ENCODE measurements around the gene TBC1D14.
A peak's percentile ranks its signal among the peaks of the same experiment; 100 is the strongest.
"Not testable (repeated sequence)": the region's sequence is repeated elsewhere in the genome, so short reads cannot be mapped to it uniquely, and the experiment has no call there.

The TBC1D14 gene

DNA sequence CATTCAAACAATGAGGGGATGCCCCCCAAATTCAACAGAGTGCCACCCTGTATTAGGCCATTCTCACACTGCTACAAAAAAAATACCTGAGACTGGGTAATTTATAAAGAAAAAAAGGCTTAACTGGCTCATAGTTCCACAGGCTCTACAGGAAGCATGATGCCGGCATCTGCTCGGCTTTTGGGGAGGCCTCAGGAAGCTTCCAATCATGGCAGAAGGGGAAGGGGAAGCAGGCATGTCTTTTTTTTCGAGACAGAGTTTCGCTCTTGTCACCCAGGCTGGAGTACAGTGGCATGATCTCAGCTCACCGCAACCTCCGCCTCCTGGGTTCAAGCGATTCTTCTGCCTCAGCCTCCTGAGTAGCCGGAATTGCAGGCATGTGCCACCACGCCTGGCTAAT, 18.7 kb upstream of the TBC1D14 start:
- not testable (repeated sequence) for H3K36me3 ChIP-seq (ENCODE audit: control insufficient read depth, insufficient read depth, low read length); H3K4me3 ChIP-seq (ENCODE audit: extremely low read depth, insufficient read depth, low read length, poor library complexity, severe bottlenecking); H3K27ac ChIP-seq (ENCODE audit: low read depth, low read length, severe bottlenecking)
- Histone ChIP-seq H3K4me1 (ENCODE audit: control insufficient read depth, insufficient read depth, low read length, poor library complexity, severe bottlenecking) (peaks cover 18% of the 10 kb centered on the region), H3K9me3 (ENCODE audit: control insufficient read depth, low read length) (peaks cover 14% of the 10 kb centered on the region)
- WGBS, 2 experiments (ENCODE audit: insufficient coverage in 2 of 2), result 96 to 97% methylated on average over 5 to 9 of the region's 9 CpGs

DNA sequence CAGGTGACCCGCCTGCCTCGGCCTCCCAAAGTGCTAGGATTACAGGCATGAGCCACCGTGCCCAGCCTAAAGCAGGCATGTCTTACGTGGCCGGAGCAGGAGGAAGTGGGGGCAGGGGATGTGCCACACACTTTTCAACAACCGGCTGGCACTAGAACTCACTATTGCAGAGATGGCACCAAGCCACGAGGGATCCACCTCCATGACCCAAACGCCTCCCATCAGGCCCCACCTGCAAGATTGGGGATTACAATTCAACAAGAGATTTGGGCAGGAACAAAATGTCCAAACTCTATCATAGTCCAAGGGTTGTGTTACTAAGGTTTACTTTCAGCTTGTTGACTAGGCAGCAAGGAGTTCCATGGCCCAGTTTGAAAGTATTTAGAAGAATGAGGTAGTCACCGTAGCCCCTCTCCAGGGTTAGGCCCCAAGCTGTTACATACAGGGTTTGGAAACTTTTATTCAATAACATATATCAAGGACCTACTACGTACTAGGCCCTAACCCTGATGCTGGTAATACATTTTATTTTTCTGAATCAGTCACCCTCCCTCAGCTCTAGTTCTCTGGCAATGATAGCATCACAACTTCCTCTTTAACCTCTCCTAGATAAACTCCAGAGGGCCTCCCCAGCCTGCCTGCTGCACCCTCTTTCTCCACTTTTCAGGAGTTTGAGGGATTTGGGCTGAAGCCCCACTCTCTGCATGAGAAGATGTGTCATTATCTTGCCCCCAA, 18.0 kb upstream of the TBC1D14 start:
- WGBS, 2 experiments (ENCODE audit: insufficient coverage in 2 of 2), result 84 to 95% methylated on average over 10 of the region's 10 CpGs
- Histone ChIP-seq H3K9me3 (ENCODE audit: control insufficient read depth, low read length) (peaks cover 14% of the 10 kb centered on the region), H3K27ac (ENCODE audit: low read depth, low read length, severe bottlenecking) (peak overlapping the region; percentile 36), H3K4me1 (ENCODE audit: control insufficient read depth, insufficient read depth, low read length, poor library complexity, severe bottlenecking) (peaks cover 13% of the 10 kb centered on the region), H3K4me3 (ENCODE audit: extremely low read depth, insufficient read depth, low read length, poor library complexity, severe bottlenecking) (no peak overlapping the region), H3K36me3 (ENCODE audit: control insufficient read depth, insufficient read depth, low read length) (no peaks in the 10 kb centered on the region)

DNA sequence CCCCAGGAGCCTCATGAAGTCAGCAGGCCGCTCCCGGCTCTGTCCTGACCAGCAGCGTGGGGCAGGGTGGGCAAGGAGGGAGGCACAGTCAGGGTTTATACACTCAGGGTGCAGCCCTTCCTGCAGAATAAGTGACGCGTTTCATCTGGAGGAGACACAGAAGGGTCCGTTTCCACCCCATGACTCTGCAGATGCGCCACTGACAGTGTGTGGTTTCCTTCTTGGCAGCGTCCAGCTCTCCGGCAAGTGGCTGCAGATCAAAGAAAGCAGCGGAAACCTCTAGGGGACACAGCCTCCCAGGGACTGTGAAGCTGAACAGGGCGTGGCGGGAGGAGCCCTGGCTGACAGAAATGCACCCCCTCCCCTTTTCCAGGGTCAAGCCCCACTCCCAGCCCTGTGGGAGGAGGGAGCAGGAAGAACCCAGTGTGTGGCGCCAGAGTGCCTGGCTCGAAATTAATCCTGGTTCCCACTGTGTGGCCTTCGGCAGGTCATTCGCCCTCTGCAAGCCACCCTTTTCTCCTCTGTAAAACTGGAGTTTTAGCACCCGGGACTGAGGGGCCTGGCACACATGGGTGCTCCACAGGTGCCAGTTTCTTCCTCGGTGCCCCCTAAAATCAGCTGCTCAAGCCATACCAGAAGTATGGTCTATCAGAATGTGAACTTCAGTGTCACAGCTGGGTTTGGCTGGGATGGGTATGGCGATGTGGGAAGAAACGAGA, 17.3 kb upstream of the TBC1D14 start:
- 77 to 80% methylated on average over 16 to 17 of the region's 20 CpGs for WGBS, 2 experiments (ENCODE audit: insufficient coverage in 2 of 2)
- Histone ChIP-seq H3K4me1 (ENCODE audit: control insufficient read depth, insufficient read depth, low read length, poor library complexity, severe bottlenecking) (peaks cover 13% of the 10 kb centered on the region), H3K36me3 (ENCODE audit: control insufficient read depth, insufficient read depth, low read length) (no peaks in the 10 kb centered on the region), H3K27ac (ENCODE audit: low read depth, low read length, severe bottlenecking) (peak overlapping the region; percentile 36), H3K9me3 (ENCODE audit: control insufficient read depth, low read length) (peaks cover 14% of the 10 kb centered on the region), H3K4me3 (ENCODE audit: extremely low read depth, insufficient read depth, low read length, poor library complexity, severe bottlenecking) (no peak overlapping the region)

DNA sequence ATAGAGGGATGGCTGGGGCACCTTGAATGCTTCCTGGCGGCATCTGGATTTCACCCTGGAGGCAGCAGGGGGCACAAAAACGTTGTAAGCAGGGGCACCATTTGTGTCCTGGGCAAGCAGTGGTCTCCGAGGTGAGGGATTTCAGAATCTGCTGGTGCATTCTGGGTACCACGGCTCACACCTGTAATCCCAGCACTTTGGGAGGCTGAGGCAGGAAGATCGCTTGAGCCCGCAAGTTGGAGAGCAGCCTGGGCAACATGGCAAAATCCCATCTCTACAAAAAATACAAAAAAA, 16.8 kb upstream of the TBC1D14 start:
- Histone ChIP-seq H3K36me3 (ENCODE audit: control insufficient read depth, insufficient read depth, low read length) (no peaks in the 10 kb centered on the region), H3K9me3 (ENCODE audit: control insufficient read depth, low read length) (peaks cover 14% of the 10 kb centered on the region), H3K4me3 (ENCODE audit: extremely low read depth, insufficient read depth, low read length, poor library complexity, severe bottlenecking) (no peak overlapping the region), H3K4me1 (ENCODE audit: control insufficient read depth, insufficient read depth, low read length, poor library complexity, severe bottlenecking) (peaks cover 9% of the 10 kb centered on the region), H3K27ac (ENCODE audit: low read depth, low read length, severe bottlenecking) (no peak overlapping the region)
- WGBS, 2 experiments (ENCODE audit: insufficient coverage in 2 of 2), result 75 to 88% methylated on average over 6 of the region's 6 CpGs

DNA sequence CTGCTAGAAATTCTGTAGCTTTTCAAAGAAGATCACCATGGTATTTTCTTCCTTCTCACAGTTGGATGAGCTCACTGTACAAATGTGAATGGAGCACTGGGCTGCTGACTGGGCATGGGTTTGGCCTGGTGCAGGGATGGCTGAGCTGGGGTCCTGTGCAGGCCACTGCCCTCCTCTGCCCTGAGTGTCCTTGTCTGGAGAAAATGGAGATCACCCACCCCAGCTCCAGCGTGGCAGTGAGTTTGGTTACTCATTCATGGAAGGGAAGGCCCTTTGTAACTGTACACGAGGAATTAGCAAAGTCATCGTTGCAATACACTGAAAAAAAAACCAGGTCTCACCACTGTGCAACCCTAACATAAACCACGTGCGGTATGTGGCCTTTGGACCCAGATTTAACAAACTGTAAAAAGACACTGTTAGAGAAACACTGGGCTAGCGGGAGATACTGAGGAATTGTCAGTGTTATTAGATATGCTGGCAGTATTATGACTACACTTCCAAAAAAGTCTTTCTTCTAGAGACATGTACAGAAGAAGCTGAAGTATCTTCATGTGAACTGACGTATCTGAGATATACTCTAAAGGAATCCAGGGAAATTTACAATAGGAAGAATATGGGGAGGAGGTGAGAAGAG, 16.1 kb upstream of the TBC1D14 start:
- 88 to 98% methylated on average over 4 to 6 of the region's 7 CpGs for WGBS, 2 experiments (ENCODE audit: insufficient coverage in 2 of 2)
- peaks cover 9% of the 10 kb centered on the region for H3K4me1 ChIP-seq (ENCODE audit: control insufficient read depth, insufficient read depth, low read length, poor library complexity, severe bottlenecking)
- H3K4me3 ChIP-seq (ENCODE audit: extremely low read depth, insufficient read depth, low read length, poor library complexity, severe bottlenecking), result no peak overlapping the region
- H3K36me3 ChIP-seq (ENCODE audit: control insufficient read depth, insufficient read depth, low read length), result no peaks in the 10 kb centered on the region
- H3K9me3 ChIP-seq (ENCODE audit: control insufficient read depth, low read length), result peaks cover 14% of the 10 kb centered on the region
- H3K27ac ChIP-seq (ENCODE audit: low read depth, low read length, severe bottlenecking), result no peak overlapping the region

DNA sequence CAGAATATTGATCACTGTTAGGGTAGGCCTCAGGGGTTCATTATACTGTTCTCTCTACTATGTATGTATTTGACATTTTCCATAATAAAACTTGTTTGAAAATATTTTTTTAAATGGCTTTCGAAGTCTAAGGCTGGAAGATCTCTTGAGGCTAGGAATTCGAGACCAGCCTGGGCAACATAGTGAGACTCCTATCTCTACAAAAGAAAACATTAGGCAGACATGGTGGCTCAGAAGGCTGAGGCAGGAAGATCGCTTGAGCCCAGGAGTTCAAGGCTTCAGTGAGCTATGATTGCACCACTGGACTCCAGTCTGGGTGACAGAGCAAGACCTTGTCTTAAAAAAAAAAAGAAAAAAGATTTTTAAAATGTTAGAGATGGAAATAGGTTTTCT, 15.5 kb upstream of the TBC1D14 start:
- H3K9me3 ChIP-seq (ENCODE audit: control insufficient read depth, low read length), result peaks cover 14% of the 10 kb centered on the region
- H3K36me3 ChIP-seq (ENCODE audit: control insufficient read depth, insufficient read depth, low read length), result no peaks in the 10 kb centered on the region
- H3K4me1 ChIP-seq (ENCODE audit: control insufficient read depth, insufficient read depth, low read length, poor library complexity, severe bottlenecking), result peaks cover 9% of the 10 kb centered on the region
- H3K27ac ChIP-seq (ENCODE audit: low read depth, low read length, severe bottlenecking), result no peak overlapping the region
- 100% methylated on average over 2 of the region's 3 CpGs for WGBS, 2 experiments (ENCODE audit: insufficient coverage in 2 of 2)
- no peak overlapping the region for H3K4me3 ChIP-seq (ENCODE audit: extremely low read depth, insufficient read depth, low read length, poor library complexity, severe bottlenecking)

DNA sequence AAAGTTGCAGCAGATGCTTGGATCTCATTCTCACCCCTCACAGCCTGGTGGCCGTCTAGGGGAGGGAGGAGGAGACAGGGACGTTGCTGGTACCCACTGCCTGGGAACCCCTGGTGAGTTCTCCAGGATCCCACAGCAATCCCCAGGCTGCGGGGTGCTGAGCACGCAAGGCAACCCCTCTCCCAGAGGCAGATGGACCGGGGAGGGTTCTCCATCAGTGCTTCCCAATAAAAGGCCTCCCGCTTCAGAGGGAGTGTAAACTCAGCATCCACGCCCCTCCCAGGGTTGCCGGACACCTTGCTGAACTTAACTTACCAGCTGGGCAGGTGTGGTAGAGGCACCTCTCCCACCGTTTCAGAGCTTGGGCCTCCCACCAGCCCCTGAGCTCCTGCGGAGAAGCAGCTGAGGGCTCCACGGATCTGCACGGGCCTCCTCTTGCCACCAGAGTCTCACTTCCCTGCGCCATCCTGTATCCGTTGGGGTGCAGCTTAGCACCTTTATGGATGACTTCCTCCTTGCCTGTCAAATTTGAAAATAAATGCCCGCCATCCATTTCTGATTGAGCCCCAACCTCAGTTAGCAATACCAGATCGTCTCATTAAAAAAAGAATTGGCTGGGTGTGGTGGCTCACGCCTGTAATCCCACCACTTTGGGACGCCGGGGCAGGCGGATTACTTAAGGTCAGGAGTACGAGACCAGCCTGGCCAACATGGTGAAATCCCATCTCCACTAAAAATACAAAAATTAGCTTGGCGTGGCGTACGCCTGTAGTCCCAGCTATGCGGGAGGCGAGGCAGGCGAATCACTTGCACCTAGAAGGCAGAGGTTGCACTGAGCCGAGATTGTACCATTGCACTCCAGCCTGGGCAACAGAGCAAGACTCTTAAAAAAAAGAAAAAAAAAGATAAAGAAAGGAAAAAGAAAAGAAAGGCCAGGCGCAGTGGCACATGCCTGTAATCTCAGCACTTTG, 14.8 kb upstream of the TBC1D14 start:
- no peak overlapping the region for H3K4me3 ChIP-seq (ENCODE audit: extremely low read depth, insufficient read depth, low read length, poor library complexity, severe bottlenecking)
- H3K9me3 ChIP-seq (ENCODE audit: control insufficient read depth, low read length), result peaks cover 13% of the 10 kb centered on the region
- H3K36me3 ChIP-seq (ENCODE audit: control insufficient read depth, insufficient read depth, low read length), result no peaks in the 10 kb centered on the region
- H3K27ac ChIP-seq (ENCODE audit: low read depth, low read length, severe bottlenecking), result no peak overlapping the region
- WGBS, 2 experiments (ENCODE audit: insufficient coverage in 2 of 2), result 91 to 93% methylated on average over 26 to 27 of the region's 29 CpGs
- peaks cover 9% of the 10 kb centered on the region for H3K4me1 ChIP-seq (ENCODE audit: control insufficient read depth, insufficient read depth, low read length, poor library complexity, severe bottlenecking)

DNA sequence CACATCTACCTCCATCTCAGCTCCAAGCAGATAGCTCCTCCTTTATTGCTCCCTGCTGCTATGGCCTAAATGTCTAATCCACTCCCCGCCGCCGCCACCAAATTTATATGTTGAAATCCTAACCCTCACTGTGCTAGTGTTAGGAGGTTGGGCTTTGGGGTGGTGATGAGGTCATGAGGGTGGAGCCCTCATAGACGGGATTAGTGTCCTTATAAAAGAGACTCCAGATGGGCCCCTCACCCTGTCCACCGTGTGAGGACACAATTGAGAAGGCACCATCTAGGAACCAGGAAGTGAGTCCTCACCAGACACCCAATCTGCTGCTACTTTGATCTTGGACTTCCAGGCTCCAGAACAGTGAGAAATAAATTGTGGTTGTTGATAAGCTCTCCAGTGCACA, 13.6 kb upstream of the TBC1D14 start:
- 85% methylated on average over 2 of the region's 5 CpGs; no CpG with 5 or more reads in 1 of the 2 experiments for WGBS, 2 experiments (ENCODE audit: insufficient coverage in 2 of 2)
- H3K27ac ChIP-seq (ENCODE audit: low read depth, low read length, severe bottlenecking), result no peak overlapping the region
- peaks cover 9% of the 10 kb centered on the region for H3K4me1 ChIP-seq (ENCODE audit: control insufficient read depth, insufficient read depth, low read length, poor library complexity, severe bottlenecking)
- peaks cover 1% of the 10 kb centered on the region for H3K9me3 ChIP-seq (ENCODE audit: control insufficient read depth, low read length)
- no peaks in the 10 kb centered on the region for H3K36me3 ChIP-seq (ENCODE audit: control insufficient read depth, insufficient read depth, low read length)
- no peak overlapping the region for H3K4me3 ChIP-seq (ENCODE audit: extremely low read depth, insufficient read depth, low read length, poor library complexity, severe bottlenecking)

DNA sequence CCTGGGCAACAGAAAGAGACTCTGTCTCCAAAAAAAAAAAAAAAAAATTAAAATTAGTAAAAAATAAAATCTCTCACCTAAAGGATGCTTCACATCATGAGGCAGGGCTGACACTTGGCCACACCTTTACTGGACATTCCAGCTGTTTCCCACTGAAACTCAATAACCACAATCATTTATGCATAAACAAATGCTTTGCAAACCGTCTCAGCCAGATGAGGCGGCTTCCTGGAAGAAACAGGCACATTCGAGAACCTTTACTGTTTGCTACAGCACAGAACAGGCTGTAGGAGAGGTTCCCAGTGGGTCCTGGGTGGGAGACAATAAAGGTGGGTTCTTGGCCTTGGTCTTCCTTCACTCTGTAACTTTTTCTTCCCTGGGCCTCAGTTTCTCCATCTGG, 10.9 kb upstream of the TBC1D14 start:
- WGBS, 2 experiments (ENCODE audit: insufficient coverage in 2 of 2), result 94% methylated on average over 3 of the region's 3 CpGs; no CpG with 5 or more reads in 1 of the 2 experiments

DNA sequence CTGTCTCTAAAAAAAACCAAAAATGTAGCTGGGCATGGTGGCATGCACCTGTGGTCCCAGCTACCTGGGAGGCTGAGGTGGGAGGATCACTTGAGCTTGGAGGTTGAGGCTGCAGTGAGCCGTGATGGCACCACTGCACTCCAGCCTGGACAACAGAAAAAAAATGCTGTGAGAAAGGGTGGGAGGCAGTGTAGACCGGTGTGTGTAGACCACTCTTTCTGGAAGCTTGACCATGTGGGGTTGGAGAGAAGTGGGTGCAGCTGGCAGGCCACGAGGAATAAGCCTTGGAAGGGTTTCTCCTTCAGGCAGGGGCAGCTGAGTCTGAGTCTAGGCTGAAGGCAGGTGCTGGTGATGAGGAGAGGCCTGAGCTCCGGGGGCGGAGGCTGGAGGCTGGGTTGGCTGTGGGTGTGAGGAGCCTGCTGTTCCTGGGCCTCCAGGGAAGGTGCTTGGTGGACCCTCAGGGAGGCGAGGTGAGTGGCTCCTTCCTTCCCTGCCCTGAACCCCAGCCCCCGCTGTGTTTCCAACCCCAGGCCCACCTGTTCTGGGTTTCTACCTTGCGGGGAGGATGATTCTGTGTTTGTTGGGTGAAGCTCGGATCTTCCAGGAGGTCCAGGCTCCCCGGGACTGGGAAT, 9.3 kb upstream of the TBC1D14 start:
- no peak overlapping the region for H3K27ac ChIP-seq (ENCODE audit: low read depth, low read length, severe bottlenecking)
- no peaks in the 10 kb centered on the region for H3K9me3 ChIP-seq (ENCODE audit: control insufficient read depth, low read length)
- H3K4me3 ChIP-seq (ENCODE audit: extremely low read depth, insufficient read depth, low read length, poor library complexity, severe bottlenecking), result no peak overlapping the region
- 95 to 96% methylated on average over 4 to 5 of the region's 10 CpGs for WGBS, 2 experiments (ENCODE audit: insufficient coverage in 2 of 2)
- no peaks in the 10 kb centered on the region for H3K36me3 ChIP-seq (ENCODE audit: control insufficient read depth, insufficient read depth, low read length)
- H3K4me1 ChIP-seq (ENCODE audit: control insufficient read depth, insufficient read depth, low read length, poor library complexity, severe bottlenecking), result peaks cover 5% of the 10 kb centered on the region

More for the DNA sequence above, 10.9 kb upstream of the TBC1D14 start:
- no peaks in the 10 kb centered on the region for H3K36me3 ChIP-seq (ENCODE audit: control insufficient read depth, insufficient read depth, low read length)
- no peak overlapping the region for H3K27ac ChIP-seq (ENCODE audit: low read depth, low read length, severe bottlenecking)
- peaks cover 5% of the 10 kb centered on the region for H3K4me1 ChIP-seq (ENCODE audit: control insufficient read depth, insufficient read depth, low read length, poor library complexity, severe bottlenecking)
- no peaks in the 10 kb centered on the region for H3K9me3 ChIP-seq (ENCODE audit: control insufficient read depth, low read length)
- no peak overlapping the region for H3K4me3 ChIP-seq (ENCODE audit: extremely low read depth, insufficient read depth, low read length, poor library complexity, severe bottlenecking)
